B cell (primary cell): ENCODE measurements around the gene EVI2A.

ENCODE experiments used
- EZH2 ChIP-seq: IDR thresholded peaks from 2 replicates; pipeline ENCODE4 v1.6.1; 2012; ENCODE audit warnings: borderline replicate concordance, low read depth, mild to moderate bottlenecking, moderate library complexity, low read length; ENCODE audit not compliant: insufficient read depth, poor library complexity, severe bottlenecking
- TF ChIP-seq, protein P1 (sequence below): fragments of 200-600 bp; IDR thresholded peaks from one replicate; pipeline ENCODE4 v1.8.0; 2022; ENCODE audit warnings: antibody characterized with exemption, mild to moderate bottlenecking

DNA sequence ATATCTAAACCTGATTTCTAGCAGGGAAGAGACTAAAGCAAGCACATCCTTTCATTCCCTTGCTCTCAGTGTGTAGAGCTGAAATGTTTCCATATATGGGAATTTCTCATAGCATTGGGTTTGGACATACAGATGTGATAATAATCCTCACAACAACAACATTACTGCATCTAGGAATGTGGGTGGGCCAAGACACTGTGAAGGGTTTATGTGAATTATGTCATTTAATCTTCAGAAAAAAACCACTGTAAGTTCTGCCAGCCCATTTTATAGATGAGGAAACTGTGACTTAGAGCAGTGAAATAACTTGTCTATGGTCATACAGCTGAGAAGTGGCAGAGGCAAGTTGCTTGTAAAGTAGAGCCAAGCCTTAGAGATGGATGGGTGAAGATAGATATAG is 29.6 kb downstream of the EVI2A start:
- TF ChIP-seq, protein P1, sequence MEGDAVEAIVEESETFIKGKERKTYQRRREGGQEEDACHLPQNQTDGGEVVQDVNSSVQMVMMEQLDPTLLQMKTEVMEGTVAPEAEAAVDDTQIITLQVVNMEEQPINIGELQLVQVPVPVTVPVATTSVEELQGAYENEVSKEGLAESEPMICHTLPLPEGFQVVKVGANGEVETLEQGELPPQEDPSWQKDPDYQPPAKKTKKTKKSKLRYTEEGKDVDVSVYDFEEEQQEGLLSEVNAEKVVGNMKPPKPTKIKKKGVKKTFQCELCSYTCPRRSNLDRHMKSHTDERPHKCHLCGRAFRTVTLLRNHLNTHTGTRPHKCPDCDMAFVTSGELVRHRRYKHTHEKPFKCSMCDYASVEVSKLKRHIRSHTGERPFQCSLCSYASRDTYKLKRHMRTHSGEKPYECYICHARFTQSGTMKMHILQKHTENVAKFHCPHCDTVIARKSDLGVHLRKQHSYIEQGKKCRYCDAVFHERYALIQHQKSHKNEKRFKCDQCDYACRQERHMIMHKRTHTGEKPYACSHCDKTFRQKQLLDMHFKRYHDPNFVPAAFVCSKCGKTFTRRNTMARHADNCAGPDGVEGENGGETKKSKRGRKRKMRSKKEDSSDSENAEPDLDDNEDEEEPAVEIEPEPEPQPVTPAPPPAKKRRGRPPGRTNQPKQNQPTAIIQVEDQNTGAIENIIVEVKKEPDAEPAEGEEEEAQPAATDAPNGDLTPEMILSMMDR: no peak
- no peak for TF ChIP-seq EZH2
